OCI-LY1 (cell line): ENCODE data around the gene TYW1B.
"Not testable (repeated sequence)": the region's sequence is repeated elsewhere in the genome, so short reads cannot be mapped to it uniquely, and the experiment has no call there.

ENCODE experiments used
- EZH2 ChIP-seq: fragments of 200-600 bp; sonication (generic), shearing (Covaris generic); IDR thresholded peaks from 2 replicates; pipeline ENCODE4 v1.8.0; 2017; ENCODE audit warnings: borderline replicate concordance, mixed run types, mild to moderate bottlenecking, antibody characterized with exemption, low read length, moderate library complexity, mixed read lengths
- TF ChIP-seq, protein P1 (sequence below): fragments of 200-600 bp; sonication (generic), shearing (Covaris generic); IDR thresholded peaks from 2 replicates; pipeline ENCODE4 v1.5.1; 2017; ENCODE audit warnings: mild to moderate bottlenecking, antibody characterized with exemption, low read length, moderate library complexity, mixed read lengths

DNA sequence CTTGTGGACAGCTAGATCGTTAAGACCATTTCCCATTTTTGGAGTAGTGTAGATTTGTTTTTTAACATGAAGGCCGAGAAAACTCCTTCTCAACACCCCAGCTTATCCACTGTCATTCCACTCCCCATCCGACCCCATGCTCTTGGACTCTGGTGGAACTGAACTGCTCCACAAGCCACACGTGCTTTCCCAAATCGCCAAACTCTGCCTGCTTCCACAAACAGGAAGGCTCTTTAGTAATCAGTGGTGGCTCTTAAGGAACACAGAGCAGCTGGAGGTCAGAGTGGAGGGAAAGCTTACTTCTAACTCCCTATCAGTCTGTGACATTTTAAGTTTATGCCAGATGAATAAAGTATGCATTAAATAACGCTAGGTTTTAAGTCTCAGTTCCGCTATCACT, 159.6 kb downstream of the TYW1B start:
- TF ChIP-seq, protein P1, sequence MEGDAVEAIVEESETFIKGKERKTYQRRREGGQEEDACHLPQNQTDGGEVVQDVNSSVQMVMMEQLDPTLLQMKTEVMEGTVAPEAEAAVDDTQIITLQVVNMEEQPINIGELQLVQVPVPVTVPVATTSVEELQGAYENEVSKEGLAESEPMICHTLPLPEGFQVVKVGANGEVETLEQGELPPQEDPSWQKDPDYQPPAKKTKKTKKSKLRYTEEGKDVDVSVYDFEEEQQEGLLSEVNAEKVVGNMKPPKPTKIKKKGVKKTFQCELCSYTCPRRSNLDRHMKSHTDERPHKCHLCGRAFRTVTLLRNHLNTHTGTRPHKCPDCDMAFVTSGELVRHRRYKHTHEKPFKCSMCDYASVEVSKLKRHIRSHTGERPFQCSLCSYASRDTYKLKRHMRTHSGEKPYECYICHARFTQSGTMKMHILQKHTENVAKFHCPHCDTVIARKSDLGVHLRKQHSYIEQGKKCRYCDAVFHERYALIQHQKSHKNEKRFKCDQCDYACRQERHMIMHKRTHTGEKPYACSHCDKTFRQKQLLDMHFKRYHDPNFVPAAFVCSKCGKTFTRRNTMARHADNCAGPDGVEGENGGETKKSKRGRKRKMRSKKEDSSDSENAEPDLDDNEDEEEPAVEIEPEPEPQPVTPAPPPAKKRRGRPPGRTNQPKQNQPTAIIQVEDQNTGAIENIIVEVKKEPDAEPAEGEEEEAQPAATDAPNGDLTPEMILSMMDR, result not testable (repeated sequence)
- not testable (repeated sequence) for TF ChIP-seq EZH2
